Activated naive CD4-positive, alpha-beta T cell treated with Interleukin-2 at 50 U/mL for 16 hours (primary cell): ENCODE measurements around the gene MEIS1.
"Not testable (repeated sequence)": the region's sequence is repeated elsewhere in the genome, so short reads cannot be mapped to it uniquely, and the experiment has no call there.

ENCODE experiments used
- DNase-seq: peaks from one replicate; pipeline ENCODE4 v3.0.0-alpha.2; 2020

The MEIS1 gene

DNA sequence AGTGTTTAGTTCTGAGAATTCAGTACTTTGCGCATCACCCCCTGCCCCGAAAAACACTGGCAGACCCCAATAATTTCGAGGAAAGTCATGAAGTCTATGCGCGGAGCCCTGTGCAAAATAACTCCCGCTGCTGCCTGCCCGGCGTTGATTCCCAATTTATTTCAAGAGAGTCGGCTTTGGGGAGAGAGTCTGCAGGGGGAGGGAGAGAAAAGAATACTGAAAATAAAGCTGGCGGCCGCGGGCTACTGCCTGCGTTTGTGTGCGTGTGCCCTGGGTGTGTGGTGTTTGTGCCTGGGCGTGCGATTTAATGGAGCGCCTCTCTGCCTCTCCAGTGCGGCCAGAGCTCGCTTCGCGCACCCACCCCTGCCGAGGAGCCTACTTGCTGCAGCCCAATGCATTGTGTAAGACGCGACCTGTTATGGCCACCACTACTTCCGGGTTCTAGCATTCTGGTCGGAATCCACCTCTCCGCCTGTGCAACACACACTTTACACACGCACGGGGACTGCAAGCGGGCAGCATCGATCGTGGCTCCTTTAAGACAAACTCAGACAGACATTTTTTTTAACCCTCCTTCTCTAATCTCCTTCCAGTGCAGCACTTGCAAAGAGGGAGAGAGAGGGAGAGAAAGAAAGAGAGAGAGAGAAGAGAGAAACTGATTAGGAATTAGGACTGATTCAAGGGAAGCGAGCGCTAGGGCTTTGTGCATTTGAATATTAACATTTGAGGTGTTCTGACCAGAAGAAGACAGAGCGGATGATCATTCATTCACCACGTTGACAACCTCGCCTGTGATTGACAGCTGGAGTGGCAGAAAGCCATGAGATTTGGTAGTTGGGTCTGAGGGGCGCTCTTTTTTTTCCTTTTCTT lies at the start of gene MEIS1:
Gene MEIS1, plus strand, starts transcription at position 447 of the 870 bp plus-strand sequence. CDS start 732 bp downstream, outside the sequence.
- no peak for DNase-seq

DNA sequence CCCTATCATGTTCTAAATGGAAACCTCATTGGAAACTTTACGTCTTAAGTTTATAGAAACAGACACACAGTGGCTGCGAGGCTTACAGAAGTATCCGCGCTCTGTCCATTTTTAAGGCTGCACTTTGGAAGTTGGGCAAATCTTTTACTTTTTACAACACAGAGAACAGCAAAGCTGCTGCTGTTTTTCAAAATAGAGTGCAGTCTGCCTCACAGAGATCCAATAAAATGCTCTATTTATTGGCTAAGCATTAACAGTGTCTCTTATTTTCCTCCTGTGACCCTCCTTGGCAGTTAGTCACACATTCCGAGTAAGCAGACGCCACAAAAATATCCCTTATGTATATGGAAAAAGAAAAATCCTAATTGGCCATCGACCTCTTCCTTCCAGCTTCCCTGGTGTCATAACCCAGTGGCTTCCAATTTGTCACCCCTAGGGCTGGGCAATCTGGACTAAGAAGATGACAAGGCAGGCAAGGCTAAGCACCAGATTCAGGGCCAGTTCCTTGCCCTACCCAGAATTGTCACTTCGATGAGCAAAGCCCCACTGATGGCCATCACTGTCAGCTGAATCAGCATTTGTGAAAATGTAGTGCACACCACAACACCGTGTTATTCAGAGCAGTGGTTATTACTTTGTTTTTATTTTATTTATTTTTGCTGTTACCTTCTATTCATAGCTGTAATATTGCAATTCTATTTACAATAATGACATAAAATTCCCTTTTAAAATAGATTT lies 47.7 kb upstream of the MEIS1 start:
- no peak for DNase-seq

GRCh38 chr2:66389651-66390131 lies 45.2 kb upstream of the MEIS1 start:
- DNase-seq, result no peak

DNA sequence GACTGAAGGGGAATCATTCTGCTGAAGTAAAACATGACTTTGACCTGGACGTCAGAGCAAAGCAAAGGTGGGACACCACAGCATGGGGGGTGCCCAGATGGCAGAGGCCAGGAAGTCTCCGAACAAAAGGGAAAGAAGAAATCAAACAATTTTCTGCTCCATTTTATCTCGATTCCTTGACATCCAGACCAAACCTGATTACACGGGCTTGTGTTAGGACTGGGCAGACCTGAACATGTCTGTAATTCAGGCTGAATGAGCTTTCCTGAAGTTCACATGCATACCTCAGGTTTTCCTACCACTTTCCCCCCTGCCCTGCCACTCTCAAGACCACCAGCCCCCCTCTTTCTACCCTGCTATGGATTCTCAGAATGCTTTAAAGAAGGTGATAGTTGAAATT lies 44.8 kb upstream of the MEIS1 start:
- no peak for DNase-seq

- DNase-seq, result no peak
These were observed 44.1 kb upstream of the MEIS1 start for GRCh38 chr2:66390811-66391210.

GRCh38 chr2:66391240-66391639 lies 43.7 kb upstream of the MEIS1 start:
- DNase-seq, result not testable (repeated sequence)

GRCh38 chr2:66405473-66405872 lies 29.5 kb upstream of the MEIS1 start:
- DNase-seq, result no peak

- DNase-seq, result no peak
These were observed 26.0 kb upstream of the MEIS1 start for GRCh38 chr2:66408905-66409304.

DNA sequence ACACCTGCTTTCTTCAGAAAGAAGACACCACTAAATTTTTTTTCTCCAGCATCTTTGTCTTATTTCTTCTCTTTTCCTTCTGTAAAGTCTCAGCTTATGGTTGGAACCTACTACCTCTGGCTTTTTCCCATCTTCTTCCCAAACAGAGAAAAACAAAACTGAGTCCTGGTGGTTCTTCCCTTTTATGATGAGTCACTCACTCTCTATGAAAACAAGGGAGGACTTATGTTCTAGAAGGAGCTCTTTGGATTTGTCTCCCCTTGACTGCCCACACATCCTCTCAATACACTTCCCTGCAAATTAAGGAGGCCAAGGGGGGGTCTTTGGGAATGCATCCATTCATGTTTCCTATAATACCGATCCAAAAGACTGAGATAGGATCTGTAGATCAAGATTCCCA lies 22.1 kb upstream of the MEIS1 start:
- no peak for DNase-seq

DNA sequence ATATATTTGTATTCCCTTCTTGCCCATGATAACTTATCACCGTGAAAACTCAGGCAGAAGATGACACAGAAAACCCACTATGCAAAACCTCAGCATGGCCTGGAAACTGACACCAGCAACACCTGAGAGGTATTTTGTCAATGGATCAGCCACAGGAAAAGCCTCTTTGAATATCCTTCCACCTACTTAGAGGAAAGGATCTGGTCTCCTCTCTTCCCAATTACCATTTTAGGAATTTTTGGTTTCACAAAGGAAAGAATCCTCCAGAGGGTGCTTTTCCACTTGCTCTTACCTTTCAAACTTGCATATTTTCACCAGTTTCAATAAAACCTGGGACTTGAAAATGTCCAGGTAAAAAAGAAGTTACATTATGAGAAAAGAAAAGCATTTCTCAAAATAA lies 20.0 kb upstream of the MEIS1 start:
- DNase-seq, result no peak

GRCh38 chr2:66418381-66418780 lies 16.5 kb upstream of the MEIS1 start:
- no peak for DNase-seq

- DNase-seq, result no peak
These were observed 13.3 kb upstream of the MEIS1 start for GRCh38 chr2:66421612-66422011.

GRCh38 chr2:66423391-66424124 lies 11.4 kb upstream of the MEIS1 start:
- no peak for DNase-seq

GRCh38 chr2:66426244-66427111 lies 8.4 kb upstream of the MEIS1 start:
- DNase-seq, result no peak

GRCh38 chr2:66427300-66427699 lies 7.6 kb upstream of the MEIS1 start:
- no peak for DNase-seq

- no peak for DNase-seq
These were observed 5.8 kb upstream of the MEIS1 start for GRCh38 chr2:66428986-66429612.

DNA sequence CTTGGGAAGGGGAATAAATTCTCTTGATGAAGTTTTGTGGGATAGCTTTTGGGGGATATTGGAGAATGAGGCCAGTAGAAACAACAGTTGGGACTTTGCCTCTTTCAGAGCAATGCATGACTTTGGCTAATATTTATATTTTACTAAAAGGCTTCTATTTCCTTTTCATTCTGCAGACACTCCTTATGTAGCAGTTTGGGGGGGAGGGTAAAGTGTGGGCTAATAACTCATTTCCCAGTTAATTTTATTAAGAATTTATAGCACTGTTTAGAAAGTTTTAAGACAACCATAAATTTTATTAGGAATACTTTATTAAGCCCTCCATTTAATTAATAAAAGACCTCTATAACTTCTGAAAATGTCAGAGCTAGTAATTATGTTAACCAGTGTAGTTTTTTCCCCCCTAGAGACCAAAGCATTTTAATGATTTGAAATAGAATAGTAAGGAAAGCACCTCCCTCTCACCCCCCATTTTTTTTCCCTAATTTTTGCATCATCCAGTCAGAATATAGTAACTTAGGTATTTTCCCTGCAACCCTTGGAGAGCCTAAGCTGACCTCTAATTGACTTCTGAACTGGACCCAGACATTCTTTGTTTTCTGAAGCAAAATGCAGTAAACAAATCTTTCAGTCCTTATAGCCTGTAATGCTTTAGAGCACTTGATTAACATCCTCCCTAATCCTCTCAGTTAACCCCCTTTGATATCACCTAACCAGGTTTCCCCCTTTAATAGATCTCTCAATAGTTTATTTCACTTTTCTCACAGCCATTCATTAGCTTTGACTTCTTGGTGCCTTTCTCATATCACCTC lies 5.0 kb upstream of the MEIS1 start:
- no peak for DNase-seq

GRCh38 chr2:66430505-66431273 lies 4.2 kb upstream of the MEIS1 start:
- no peak for DNase-seq

GRCh38 chr2:66431274-66431642 lies 3.7 kb upstream of the MEIS1 start:
- no peak for DNase-seq
